NCI-H460 (cell line): ENCODE measurements around the gene NXN. TPM values are rescaled to one million over a fixed set of nuclear protein-coding genes. Genes with fewer than 3 reads are reported as not detected.
"Not testable (repeated sequence)": the region's sequence is repeated elsewhere in the genome, so short reads cannot be mapped to it uniquely, and the experiment has no call there.

Experiments
- DNase-seq: peaks from one replicate; pipeline ENCODE4 v3.0.0-alpha.2; 2016; ENCODE audit warnings: low read depth; ENCODE audit errors: extremely low read depth
- total RNA-seq: library from RNA; depleted of rRNA; stranded (reverse); fragments of >200 nt; shearing (Covaris generic); gene quantifications from 2 replicates; pipeline ENCODE4 v1.2.3, GENCODE V29; 2014

The NXN gene
- total RNA-seq, 1 experiment from 2014 or later = 12.3 TPM

GRCh38 chr17:806781-807522 lies 172.6 kb downstream of the NXN start:
- no peak for DNase-seq

- no peak for DNase-seq
Measured at GRCh38 chr17:806346-806745, 173.2 kb downstream of the NXN start.

GRCh38 chr17:805886-806285 lies 173.7 kb downstream of the NXN start:
- not testable (repeated sequence) for DNase-seq

GRCh38 chr17:804541-805435 lies 174.8 kb downstream of the NXN start:
- no peak for DNase-seq

- DNase-seq = no peak
Measured at GRCh38 chr17:802901-803881, 176.4 kb downstream of the NXN start.

GRCh38 chr17:802481-802880 lies 177.1 kb downstream of the NXN start:
- DNase-seq = no peak

- no peak for DNase-seq
Measured at GRCh38 chr17:801660-802059, 177.9 kb downstream of the NXN start.

- no peak for DNase-seq
Measured at GRCh38 chr17:800446-801242, 178.9 kb downstream of the NXN start.

- DNase-seq = no peak
Measured at GRCh38 chr17:799261-799660, 180.3 kb downstream of the NXN start.

- no peak for DNase-seq
Measured at GRCh38 chr17:798246-798645, 181.3 kb downstream of the NXN start.

GRCh38 chr17:797236-797840 lies 182.2 kb downstream of the NXN start:
- DNase-seq = no peak

GRCh38 chr17:796609-797008 lies 183.0 kb downstream of the NXN start:
- DNase-seq = no peak

GRCh38 chr17:795721-796120 lies 183.9 kb downstream of the NXN start:
- DNase-seq = no peak

GRCh38 chr17:795276-795675 lies 184.3 kb downstream of the NXN start:
- no peak for DNase-seq

- peak; percentile 64 for DNase-seq
Measured at GRCh38 chr17:794876-795275, 184.7 kb downstream of the NXN start.

GRCh38 chr17:792277-792676 lies 187.3 kb downstream of the NXN start:
- DNase-seq = peak; percentile 11

GRCh38 chr17:791829-792228 lies 187.7 kb downstream of the NXN start:
- DNase-seq = no peak

GRCh38 chr17:790874-791247 lies 188.7 kb downstream of the NXN start:
- not testable (repeated sequence) for DNase-seq
